GM19025 (cell line): ENCODE results near the gene RGS1.
"Not testable (repeated sequence)": the region's sequence is repeated elsewhere in the genome, so short reads cannot be mapped to it uniquely, and the experiment has no call there.

Experiments used
- ATAC-seq: cut with Tn5 transposase; IDR thresholded peaks from one replicate; pipeline ENCODE4 v1.9.1; 2021; ENCODE audit warnings: mild to moderate bottlenecking, low read depth, moderate library complexity; ENCODE audit not compliant: unreplicated experiment

The RGS1 gene

GRCh38 chr1:192575499-192576189 is at the start of gene RGS1:
Gene RGS1, plus strand, starts transcription at chr1:192575773. Its CDS starts 20 bp downstream, at chr1:192575793.
- ATAC-seq = peak; percentile 84

GRCh38 chr1:192527111-192527795 is 48.3 kb upstream of the RGS1 start:
- no peak for ATAC-seq

GRCh38 chr1:192527950-192528349 is 47.6 kb upstream of the RGS1 start:
- no peak for ATAC-seq

GRCh38 chr1:192529031-192529755 is 46.4 kb upstream of the RGS1 start:
- no peak for ATAC-seq

GRCh38 chr1:192529811-192530210 is 45.8 kb upstream of the RGS1 start:
- no peak for ATAC-seq

GRCh38 chr1:192530254-192530653 is 45.3 kb upstream of the RGS1 start:
- peak; percentile 95 for ATAC-seq

- not testable (repeated sequence) for ATAC-seq
Observed at GRCh38 chr1:192531037-192531703, 44.4 kb upstream of the RGS1 start.

GRCh38 chr1:192534666-192535065 is 40.9 kb upstream of the RGS1 start:
- no peak for ATAC-seq

GRCh38 chr1:192535916-192536664 is 39.5 kb upstream of the RGS1 start:
- no peak for ATAC-seq

GRCh38 chr1:192538407-192539296 is 36.9 kb upstream of the RGS1 start:
- ATAC-seq = peak; percentile 86

GRCh38 chr1:192539297-192540092 is 36.1 kb upstream of the RGS1 start:
- no peak for ATAC-seq

GRCh38 chr1:192543445-192543844 is 32.1 kb upstream of the RGS1 start:
- ATAC-seq = no peak

GRCh38 chr1:192545896-192546521 is 29.6 kb upstream of the RGS1 start:
- peak; percentile 33 for ATAC-seq

- ATAC-seq = no peak
Observed at GRCh38 chr1:192546596-192547190, 28.9 kb upstream of the RGS1 start.

GRCh38 chr1:192547501-192547900 is 28.1 kb upstream of the RGS1 start:
- ATAC-seq = no peak

GRCh38 chr1:192549937-192550336 is 25.6 kb upstream of the RGS1 start:
- ATAC-seq = no peak

GRCh38 chr1:192550922-192551534 is 24.5 kb upstream of the RGS1 start:
- peak; percentile 57 for ATAC-seq
